ENCODE measurements around the gene RPS16.

The RPS16 gene

GRCh38 chr19:39412100-39412866 is 23.5 kb downstream of the RPS16 start, which contains the start of gene PLEKHG2 (continued):
- TF ChIP-seq ZNF175 (tag by site-specific recombination; IDR thresholded peaks at IDR 0.05) (no peak), FEZF1 (tag by site-specific recombination; IDR thresholded peaks at IDR 0.05) (no peak), GLIS1 (tag by site-specific recombination; IDR thresholded peaks at IDR 0.05) (peak; percentile 96), ZNF624 (tag by site-specific recombination; IDR thresholded peaks at IDR 0.05) (peak; percentile 81; the same call in 1 of the 2 replicates), ZNF114 (tag by site-specific recombination; IDR thresholded peaks at IDR 0.05) (no peak), ZNF585B (tag by site-specific recombination; IDR thresholded peaks at IDR 0.05) (no peak), ZXDB (tag by site-specific recombination; IDR thresholded peaks at IDR 0.05) (peak; percentile 94), ZNF623 (tag by site-specific recombination; IDR thresholded peaks at IDR 0.05) (peak; percentile 70), YY2 (tag by site-specific recombination; IDR thresholded peaks at IDR 0.05) (0 out of 2 replicates have a peak, but pooled peaks have one; percentile 21), ZNF747 (tag by site-specific recombination; IDR thresholded peaks at IDR 0.05) (no peak), REPIN1 (tag by site-specific recombination; IDR thresholded peaks at IDR 0.05; ENCODE audit: low read depth) (peak; percentile 97), ZNF704 (tag by site-specific recombination; IDR thresholded peaks at IDR 0.05) (no peak), ZBTB8A (tag by site-specific recombination; IDR thresholded peaks at IDR 0.05) (peak; percentile 82), ZNF433 (tag by site-specific recombination; IDR thresholded peaks at IDR 0.05; ENCODE audit: low read depth) (no peak), ZBTB49 (tag by site-specific recombination; IDR thresholded peaks at IDR 0.05; ENCODE audit: low read depth) (no peak), ZSCAN4 (tag by site-specific recombination; IDR thresholded peaks at IDR 0.05) (peak; percentile 75), ZNF558 (tag by site-specific recombination; IDR thresholded peaks at IDR 0.05) (peak; percentile 95), MEIS1 (CRISPR knock-in tag; IDR thresholded peaks at IDR 0.05; ENCODE audit: borderline replicate concordance) (no peak), KLF10 (tag by site-specific recombination; IDR thresholded peaks at IDR 0.05) (peak; percentile 97), ZNF211 (tag by site-specific recombination; IDR thresholded peaks at IDR 0.05; ENCODE audit: low read depth) (no peak), ZNF416 (tag by site-specific recombination; IDR thresholded peaks at IDR 0.05) (no peak), ZNF280D (tag by site-specific recombination; IDR thresholded peaks at IDR 0.05) (0 out of 2 replicates have a peak, but pooled peaks have one; percentile 80), ZNF394 (tag by site-specific recombination; IDR thresholded peaks at IDR 0.05; ENCODE audit: borderline replicate concordance) (peak; percentile 94; the same call in 1 of the 2 replicates), ZNF391 (tag by site-specific recombination; IDR thresholded peaks at IDR 0.05; ENCODE audit: borderline replicate concordance, low read depth) (peak; percentile 99), ZBTB11 (tag by site-specific recombination; conservative IDR thresholded peaks at IDR 0.05; ENCODE audit: low read depth) (peak; percentile 90), OSR2 (tag by site-specific recombination; IDR thresholded peaks at IDR 0.05) (peak; percentile 19), ZEB2 (tag by site-specific recombination; IDR thresholded peaks at IDR 0.05) (peak; percentile 97)
